GM12878 (cell line): Measurements from ENCODE around the gene OS9. TPM values are rescaled to one million over a fixed set of nuclear protein-coding genes. Genes with fewer than 3 reads are reported as not detected.

Source experiments
- BACH1 ChIP-seq: fragments of 450-650 bp; IDR thresholded peaks from 2 replicates; pipeline ENCODE4 v1.6.1; 2017; ENCODE audit warnings: mild to moderate bottlenecking, borderline replicate concordance
- BCLAF1 ChIP-seq: fragments of 450-650 bp; IDR thresholded peaks from 2 replicates; pipeline ENCODE4 v1.6.1; 2017; ENCODE audit warnings: antibody characterized with exemption, mild to moderate bottlenecking, moderate library complexity
- CHD1 ChIP-seq: IDR thresholded peaks from 2 replicates; pipeline ENCODE4 v1.6.1; 2012; ENCODE audit warnings: low read depth, low read length, improper control_type of control experiment
- CUX1 ChIP-seq: IDR thresholded peaks from 2 replicates; pipeline ENCODE4 v1.6.1; 2012; ENCODE audit warnings: improper control_type of control experiment, low read depth, low read length; ENCODE audit not compliant: insufficient replicate concordance
- EP300 ChIP-seq, 2 experiments: fragments of 150-350 bp in 1 of 2; IDR thresholded peaks; 2 replicates each; pipeline ENCODE4 v1.6.1; 2011 to 2012; ENCODE audit warnings: low read depth in 2 of 2, low read length in 2 of 2, borderline replicate concordance in 1 of 2, improper control_type of control experiment in 1 of 2, inconsistent platforms in 1 of 2; ENCODE audit not compliant: control insufficient read depth in 1 of 2
- ESRRA ChIP-seq: IDR thresholded peaks from 2 replicates; pipeline ENCODE4 v1.6.1; 2012; ENCODE audit warnings: mild to moderate bottlenecking, low read length, improper control_type of control experiment
- FOXK2 ChIP-seq: fragments of 450-650 bp; IDR thresholded peaks from 2 replicates; pipeline ENCODE4 v1.6.1; 2017; ENCODE audit warnings: mild to moderate bottlenecking, moderate library complexity
- NFYA ChIP-seq: IDR thresholded peaks from 2 replicates; pipeline ENCODE4 v1.6.1; 2011; ENCODE audit warnings: low read depth, mild to moderate bottlenecking, low read length, improper control_type of control experiment, borderline replicate concordance
- RBBP5 ChIP-seq: fragments of 200-600 bp; sonication (generic); conservative IDR thresholded peaks from 2 replicates; pipeline ENCODE4 v1.6.1; 2016
- RUNX3 ChIP-seq: IDR thresholded peaks from 2 replicates; pipeline ENCODE4 v1.6.1; 2012; ENCODE audit warnings: low read length, inconsistent platforms
- SP1 ChIP-seq: IDR thresholded peaks from one replicate; pipeline ENCODE4 v1.6.1; 2011; ENCODE audit warnings: low read depth, low read length
- TCF12 ChIP-seq: IDR thresholded peaks from 2 replicates; pipeline ENCODE4 v1.6.1; 2011; ENCODE audit warnings: low read depth, mild to moderate bottlenecking, low read length
- ZNF622 ChIP-seq: fragments of 450-650 bp; IDR thresholded peaks from 2 replicates; pipeline ENCODE4 v1.6.1; 2017; ENCODE audit warnings: mild to moderate bottlenecking, inconsistent platforms
- polyA plus RNA-seq, 11 experiments: library from polyadenylated mRNA; depleted of rRNA in 4 of 11; unstranded in 6 of 11; stranded (reverse) in 5 of 11; fragments of >200 nt; fragmentation: Nextera tagmentation in 4 of 11; fragmentation: Illumina TruSeq in 1 of 11; extraction: Ambion mirVana in 4 of 11; extraction: Trizol in 1 of 11; gene quantifications; 1 replicate in 1 of 11; 2 replicates in 10 of 11; pipeline versions ENCODE4 v1.2.1 to v1.2.3, GENCODE V29; 2011 to 2016; ENCODE audit warnings: inconsistent platforms in 2 of 11, missing spikeins in 2 of 11, low read depth in 1 of 11
- total RNA-seq, 4 experiments: library from RNA; depleted of rRNA in 3 of 4; stranded (reverse); fragments of >200 nt in 3 of 4; fragmentation: Illumina TruSeq in 1 of 4; extraction: Trizol in 1 of 4; gene quantifications; 2 replicates each; pipeline versions ENCODE4 v1.2.1 to v1.2.3, GENCODE V29; 2013 to 2021
- TF ChIP-seq, protein P1 (sequence below): IDR thresholded peaks from 2 replicates; pipeline ENCODE4 v1.6.1; 2012; ENCODE audit warnings: low read depth, low read length, improper control_type of control experiment
- TF ChIP-seq, protein P2 (sequence below): fragments of 450-650 bp; IDR thresholded peaks from 2 replicates; pipeline ENCODE4 v1.6.1; 2017; ENCODE audit warnings: borderline replicate concordance
- TF ChIP-seq, protein P3 (sequence below): fragments of 450-650 bp; IDR thresholded peaks from 2 replicates; pipeline ENCODE4 v1.6.1; 2016; ENCODE audit warnings: mild to moderate bottlenecking
- TF ChIP-seq, protein P4 (sequence below): IDR thresholded peaks from 2 replicates; pipeline ENCODE4 v1.6.1; 2012; ENCODE audit warnings: low read depth, low read length, improper control_type of control experiment

OS9 gene
- total and polyA plus RNA-seq, 10 of the 15 experiments (the other 5 are each of a cell fraction or from before 2014, with no cell fraction given), result 5.2 to 106 (median 79.1) TPM

DNA sequence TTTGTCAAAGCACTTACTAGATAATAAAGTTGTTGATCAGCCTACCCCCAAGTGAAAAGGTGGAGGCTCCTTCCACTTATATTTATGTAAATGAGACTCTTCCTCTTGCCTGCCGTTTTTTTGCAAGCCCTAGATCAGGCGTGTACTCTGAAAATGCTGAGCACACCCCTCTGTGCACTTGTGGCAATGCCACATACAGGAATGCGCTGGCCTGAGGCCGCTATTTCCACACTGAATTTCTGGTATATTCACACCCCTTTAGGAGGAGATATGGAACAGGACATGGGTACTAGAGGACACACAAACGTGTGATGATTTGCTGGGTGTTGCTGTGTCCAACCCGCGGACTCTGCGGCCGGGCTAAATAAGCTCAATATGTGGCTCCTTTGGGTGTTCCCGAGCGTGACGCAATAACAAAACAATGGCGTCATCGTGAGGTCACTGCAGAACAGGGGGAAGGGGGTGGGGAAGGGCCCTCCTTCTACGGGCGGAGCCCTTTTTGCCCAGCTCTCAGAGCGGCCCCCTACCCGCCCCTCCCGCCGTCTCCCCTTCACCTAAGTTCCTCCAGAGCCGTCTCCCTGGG is 50.4 kb downstream of the OS9 start (continued):
- TF ChIP-seq CUX1 (no peak), TCF12 (no peak), NFYA (no peak), CHD1 (no peak), BCLAF1 (no peak), ESRRA (no peak), RUNX3 (no peak; the same call in 1 of the 2 replicates), BACH1 (0 out of 2 replicates have a peak, but pooled peaks have one; percentile 42), FOXK2 (no peak), RBBP5 (no peak), SP1 (no peak), ZNF622 (no peak), EP300 (IDR thresholded peaks at IDR 0.05; ENCODE audit: borderline replicate concordance in 1 of 2, control insufficient read depth in 1 of 2, low read depth in 2 of 2, low read length in 2 of 2) (no peak)
- TF ChIP-seq, protein P1, sequence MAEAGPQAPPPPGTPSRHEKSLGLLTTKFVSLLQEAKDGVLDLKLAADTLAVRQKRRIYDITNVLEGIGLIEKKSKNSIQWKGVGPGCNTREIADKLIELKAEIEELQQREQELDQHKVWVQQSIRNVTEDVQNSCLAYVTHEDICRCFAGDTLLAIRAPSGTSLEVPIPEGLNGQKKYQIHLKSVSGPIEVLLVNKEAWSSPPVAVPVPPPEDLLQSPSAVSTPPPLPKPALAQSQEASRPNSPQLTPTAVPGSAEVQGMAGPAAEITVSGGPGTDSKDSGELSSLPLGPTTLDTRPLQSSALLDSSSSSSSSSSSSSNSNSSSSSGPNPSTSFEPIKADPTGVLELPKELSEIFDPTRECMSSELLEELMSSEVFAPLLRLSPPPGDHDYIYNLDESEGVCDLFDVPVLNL, result no peak
- TF ChIP-seq, protein P2, sequence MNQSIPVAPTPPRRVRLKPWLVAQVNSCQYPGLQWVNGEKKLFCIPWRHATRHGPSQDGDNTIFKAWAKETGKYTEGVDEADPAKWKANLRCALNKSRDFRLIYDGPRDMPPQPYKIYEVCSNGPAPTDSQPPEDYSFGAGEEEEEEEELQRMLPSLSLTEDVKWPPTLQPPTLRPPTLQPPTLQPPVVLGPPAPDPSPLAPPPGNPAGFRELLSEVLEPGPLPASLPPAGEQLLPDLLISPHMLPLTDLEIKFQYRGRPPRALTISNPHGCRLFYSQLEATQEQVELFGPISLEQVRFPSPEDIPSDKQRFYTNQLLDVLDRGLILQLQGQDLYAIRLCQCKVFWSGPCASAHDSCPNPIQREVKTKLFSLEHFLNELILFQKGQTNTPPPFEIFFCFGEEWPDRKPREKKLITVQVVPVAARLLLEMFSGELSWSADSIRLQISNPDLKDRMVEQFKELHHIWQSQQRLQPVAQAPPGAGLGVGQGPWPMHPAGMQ, result no peak
- TF ChIP-seq, protein P3, sequence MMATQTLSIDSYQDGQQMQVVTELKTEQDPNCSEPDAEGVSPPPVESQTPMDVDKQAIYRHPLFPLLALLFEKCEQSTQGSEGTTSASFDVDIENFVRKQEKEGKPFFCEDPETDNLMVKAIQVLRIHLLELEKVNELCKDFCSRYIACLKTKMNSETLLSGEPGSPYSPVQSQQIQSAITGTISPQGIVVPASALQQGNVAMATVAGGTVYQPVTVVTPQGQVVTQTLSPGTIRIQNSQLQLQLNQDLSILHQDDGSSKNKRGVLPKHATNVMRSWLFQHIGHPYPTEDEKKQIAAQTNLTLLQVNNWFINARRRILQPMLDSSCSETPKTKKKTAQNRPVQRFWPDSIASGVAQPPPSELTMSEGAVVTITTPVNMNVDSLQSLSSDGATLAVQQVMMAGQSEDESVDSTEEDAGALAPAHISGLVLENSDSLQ, result no peak
- TF ChIP-seq, protein P4, sequence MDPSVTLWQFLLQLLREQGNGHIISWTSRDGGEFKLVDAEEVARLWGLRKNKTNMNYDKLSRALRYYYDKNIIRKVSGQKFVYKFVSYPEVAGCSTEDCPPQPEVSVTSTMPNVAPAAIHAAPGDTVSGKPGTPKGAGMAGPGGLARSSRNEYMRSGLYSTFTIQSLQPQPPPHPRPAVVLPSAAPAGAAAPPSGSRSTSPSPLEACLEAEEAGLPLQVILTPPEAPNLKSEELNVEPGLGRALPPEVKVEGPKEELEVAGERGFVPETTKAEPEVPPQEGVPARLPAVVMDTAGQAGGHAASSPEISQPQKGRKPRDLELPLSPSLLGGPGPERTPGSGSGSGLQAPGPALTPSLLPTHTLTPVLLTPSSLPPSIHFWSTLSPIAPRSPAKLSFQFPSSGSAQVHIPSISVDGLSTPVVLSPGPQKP, result no peak
